Erythroblast (primary cell): ENCODE results near the gene TOR1A.

Experiments used
- GATA1 ChIP-seq: IDR thresholded peaks from 2 replicates; pipeline ENCODE4 v1.6.1; 2011; ENCODE audit warnings: low read depth, mild to moderate bottlenecking, control low read depth, low read length, moderate library complexity
- POLR2A ChIP-seq: IDR thresholded peaks from 2 replicates; pipeline ENCODE4 v1.6.1; 2011; ENCODE audit warnings: mild to moderate bottlenecking, low read length

GRCh38 chr9:129776566-129776937 lies 47.4 kb downstream of the TOR1A start:
- TF ChIP-seq POLR2A = no peak
- no peak for TF ChIP-seq GATA1
